ENCODE results near the gene GSPT1.

- TF ChIP-seq CTCF (IDR thresholded peaks at IDR 0.05) (no peak), POLR2A (IDR thresholded peaks at IDR 0.05) (no peak)
Measured at GRCh38 chr16:11950388-11950787, 34.6 kb upstream of the GSPT1 start.

All from Peyer's patch (tissue), 4 donors.